ENCODE measurements around the gene SUCLG2.

The SUCLG2 gene

DNA sequence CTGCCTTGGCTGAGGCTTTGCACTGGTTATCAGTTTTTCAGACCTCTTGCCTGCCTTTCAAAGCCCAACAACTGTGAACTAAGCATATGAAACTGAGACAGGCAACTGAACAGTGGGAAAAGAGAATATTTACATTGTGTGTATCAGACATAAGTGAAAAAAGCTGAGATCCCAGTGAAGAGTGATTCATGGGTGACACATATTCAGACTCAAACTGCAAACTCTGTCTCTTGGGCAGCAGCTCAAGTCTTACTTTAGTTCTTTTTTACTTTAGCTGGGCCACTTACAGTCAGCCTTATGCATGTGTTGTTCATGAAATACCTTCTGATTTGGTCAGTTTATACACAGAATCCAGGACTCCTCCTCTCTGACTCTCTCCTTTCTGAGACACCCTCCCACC lies 19.2 kb downstream of the SUCLG2 start:
- H3K27ac ChIP-seq (replicated peaks): no peak overlapping the region
- TF ChIP-seq SPI1 (IDR thresholded peaks at IDR 0.05; ENCODE audit: borderline replicate concordance, low read depth): no peak
- H3K27me3 ChIP-seq (ENCODE audit: insufficient read depth, poor library complexity, severe bottlenecking): no peaks in the 10 kb centered on the region
- H3K4me3 ChIP-seq (replicated peaks; ENCODE audit: insufficient read depth, low read length): no peak overlapping the region
- no peak for DNase-seq (ENCODE audit: low read depth in 1 of 2, low spot score in 1 of 2)

DNA sequence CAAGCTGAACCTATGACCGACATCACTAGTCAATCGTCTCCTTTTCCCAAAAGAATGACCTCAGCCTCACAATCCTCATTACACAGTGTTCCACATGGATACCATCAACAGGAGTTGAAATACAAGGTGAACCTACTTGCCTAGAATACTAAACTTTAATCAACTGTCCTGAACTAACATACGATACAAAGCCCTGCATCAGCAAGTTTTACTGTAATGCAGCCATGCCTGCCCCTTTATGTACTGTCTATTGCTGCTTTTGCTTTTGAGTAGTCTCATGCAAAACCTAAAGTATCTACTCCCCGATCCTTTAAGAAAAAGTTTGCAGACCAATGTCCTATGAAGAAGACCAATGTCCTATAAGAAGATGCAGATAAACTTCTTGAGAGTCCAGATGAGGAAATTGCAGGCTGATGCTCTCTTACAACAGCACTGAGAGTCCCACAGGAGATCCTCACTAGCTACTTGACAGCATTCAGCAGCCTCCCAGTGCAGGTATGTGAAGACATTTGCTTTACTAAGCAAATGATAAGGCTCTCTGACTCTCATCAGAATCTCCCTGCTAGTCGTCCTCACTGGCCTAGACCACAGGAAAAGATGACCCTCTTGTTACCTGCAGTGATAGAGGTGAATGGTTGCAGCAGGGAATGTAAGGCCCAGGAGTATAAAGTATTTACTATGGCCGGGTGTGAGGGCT lies 23.6 kb downstream of the SUCLG2 start:
- Histone ChIP-seq H3K27me3 (ENCODE audit: insufficient read depth, poor library complexity, severe bottlenecking) (no peaks in the 10 kb centered on the region), H3K27ac (replicated peaks) (no peak overlapping the region), H3K4me3 (replicated peaks; ENCODE audit: insufficient read depth, low read length) (no peak overlapping the region)
- DNase-seq (ENCODE audit: low read depth in 1 of 2, low spot score in 1 of 2): no peak
- TF ChIP-seq, protein P1, sequence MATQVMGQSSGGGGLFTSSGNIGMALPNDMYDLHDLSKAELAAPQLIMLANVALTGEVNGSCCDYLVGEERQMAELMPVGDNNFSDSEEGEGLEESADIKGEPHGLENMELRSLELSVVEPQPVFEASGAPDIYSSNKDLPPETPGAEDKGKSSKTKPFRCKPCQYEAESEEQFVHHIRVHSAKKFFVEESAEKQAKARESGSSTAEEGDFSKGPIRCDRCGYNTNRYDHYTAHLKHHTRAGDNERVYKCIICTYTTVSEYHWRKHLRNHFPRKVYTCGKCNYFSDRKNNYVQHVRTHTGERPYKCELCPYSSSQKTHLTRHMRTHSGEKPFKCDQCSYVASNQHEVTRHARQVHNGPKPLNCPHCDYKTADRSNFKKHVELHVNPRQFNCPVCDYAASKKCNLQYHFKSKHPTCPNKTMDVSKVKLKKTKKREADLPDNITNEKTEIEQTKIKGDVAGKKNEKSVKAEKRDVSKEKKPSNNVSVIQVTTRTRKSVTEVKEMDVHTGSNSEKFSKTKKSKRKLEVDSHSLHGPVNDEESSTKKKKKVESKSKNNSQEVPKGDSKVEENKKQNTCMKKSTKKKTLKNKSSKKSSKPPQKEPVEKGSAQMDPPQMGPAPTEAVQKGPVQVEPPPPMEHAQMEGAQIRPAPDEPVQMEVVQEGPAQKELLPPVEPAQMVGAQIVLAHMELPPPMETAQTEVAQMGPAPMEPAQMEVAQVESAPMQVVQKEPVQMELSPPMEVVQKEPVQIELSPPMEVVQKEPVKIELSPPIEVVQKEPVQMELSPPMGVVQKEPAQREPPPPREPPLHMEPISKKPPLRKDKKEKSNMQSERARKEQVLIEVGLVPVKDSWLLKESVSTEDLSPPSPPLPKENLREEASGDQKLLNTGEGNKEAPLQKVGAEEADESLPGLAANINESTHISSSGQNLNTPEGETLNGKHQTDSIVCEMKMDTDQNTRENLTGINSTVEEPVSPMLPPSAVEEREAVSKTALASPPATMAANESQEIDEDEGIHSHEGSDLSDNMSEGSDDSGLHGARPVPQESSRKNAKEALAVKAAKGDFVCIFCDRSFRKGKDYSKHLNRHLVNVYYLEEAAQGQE (IDR thresholded peaks at IDR 0.05; ENCODE audit: insufficient replicate concordance, low read depth): no peak
- TF ChIP-seq POLR2AphosphoS5 (IDR thresholded peaks at IDR 0.05; ENCODE audit: low read depth) (no peak), GABPA (IDR thresholded peaks at IDR 0.05; ENCODE audit: low read depth) (no peak), SPI1 (IDR thresholded peaks at IDR 0.05; ENCODE audit: borderline replicate concordance, low read depth) (no peak)
- TF ChIP-seq, protein P2, sequence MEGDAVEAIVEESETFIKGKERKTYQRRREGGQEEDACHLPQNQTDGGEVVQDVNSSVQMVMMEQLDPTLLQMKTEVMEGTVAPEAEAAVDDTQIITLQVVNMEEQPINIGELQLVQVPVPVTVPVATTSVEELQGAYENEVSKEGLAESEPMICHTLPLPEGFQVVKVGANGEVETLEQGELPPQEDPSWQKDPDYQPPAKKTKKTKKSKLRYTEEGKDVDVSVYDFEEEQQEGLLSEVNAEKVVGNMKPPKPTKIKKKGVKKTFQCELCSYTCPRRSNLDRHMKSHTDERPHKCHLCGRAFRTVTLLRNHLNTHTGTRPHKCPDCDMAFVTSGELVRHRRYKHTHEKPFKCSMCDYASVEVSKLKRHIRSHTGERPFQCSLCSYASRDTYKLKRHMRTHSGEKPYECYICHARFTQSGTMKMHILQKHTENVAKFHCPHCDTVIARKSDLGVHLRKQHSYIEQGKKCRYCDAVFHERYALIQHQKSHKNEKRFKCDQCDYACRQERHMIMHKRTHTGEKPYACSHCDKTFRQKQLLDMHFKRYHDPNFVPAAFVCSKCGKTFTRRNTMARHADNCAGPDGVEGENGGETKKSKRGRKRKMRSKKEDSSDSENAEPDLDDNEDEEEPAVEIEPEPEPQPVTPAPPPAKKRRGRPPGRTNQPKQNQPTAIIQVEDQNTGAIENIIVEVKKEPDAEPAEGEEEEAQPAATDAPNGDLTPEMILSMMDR (IDR thresholded peaks at IDR 0.05; ENCODE audit: insufficient read depth, low read length): no peak

DNA sequence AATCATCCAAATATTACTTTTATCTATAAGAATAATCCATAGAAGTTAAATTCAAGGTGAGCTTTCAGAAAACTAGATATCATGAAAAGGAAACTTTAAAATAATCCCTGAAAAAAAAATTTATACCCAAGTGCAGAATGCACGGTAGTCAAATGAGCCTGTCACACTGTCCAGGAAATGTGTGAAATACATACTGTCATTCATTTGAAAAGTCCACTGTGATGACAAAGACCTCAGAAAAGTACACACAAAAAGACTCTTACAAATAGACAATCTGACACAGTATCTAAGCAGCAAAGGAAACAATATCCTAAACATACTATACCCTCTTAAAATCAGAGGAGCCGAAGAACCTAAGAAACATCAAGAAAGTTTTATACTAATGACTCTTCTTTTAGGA lies 29.7 kb downstream of the SUCLG2 start:
- H3K27me3 ChIP-seq (ENCODE audit: insufficient read depth, poor library complexity, severe bottlenecking): no peaks in the 10 kb centered on the region
- no peak overlapping the region for H3K4me3 ChIP-seq (replicated peaks; ENCODE audit: insufficient read depth, low read length)
- no peak for DNase-seq (ENCODE audit: low read depth in 1 of 2, low spot score in 1 of 2)
- no peak overlapping the region for H3K27ac ChIP-seq (replicated peaks)
- TF ChIP-seq, protein P1 (IDR thresholded peaks at IDR 0.05; ENCODE audit: insufficient replicate concordance, low read depth): no peak
- TF ChIP-seq GABPA (IDR thresholded peaks at IDR 0.05; ENCODE audit: low read depth): no peak
- TF ChIP-seq, protein P2 (IDR thresholded peaks at IDR 0.05; ENCODE audit: insufficient read depth, low read length): no peak
- no peak for TF ChIP-seq SPI1 (IDR thresholded peaks at IDR 0.05; ENCODE audit: borderline replicate concordance, low read depth)
- no peak for TF ChIP-seq POLR2AphosphoS5 (IDR thresholded peaks at IDR 0.05; ENCODE audit: low read depth)

- DNase-seq (ENCODE audit: low read depth in 1 of 2, low spot score in 1 of 2): no peak
- H3K27ac ChIP-seq (replicated peaks): no peak overlapping the region
- no peak overlapping the region for H3K4me3 ChIP-seq (replicated peaks; ENCODE audit: insufficient read depth, low read length)
- H3K27me3 ChIP-seq (ENCODE audit: insufficient read depth, poor library complexity, severe bottlenecking): no peaks in the 10 kb centered on the region
- TF ChIP-seq, protein P1 (IDR thresholded peaks at IDR 0.05; ENCODE audit: insufficient replicate concordance, low read depth): no peak
- TF ChIP-seq SPI1 (IDR thresholded peaks at IDR 0.05; ENCODE audit: borderline replicate concordance, low read depth) (no peak), GABPA (IDR thresholded peaks at IDR 0.05; ENCODE audit: low read depth) (no peak), POLR2AphosphoS5 (IDR thresholded peaks at IDR 0.05; ENCODE audit: low read depth) (no peak)
- TF ChIP-seq, protein P2 (IDR thresholded peaks at IDR 0.05; ENCODE audit: insufficient read depth, low read length): no peak
These were observed 30.3 kb downstream of the SUCLG2 start for GRCh38 chr3:67624078-67624477.

All from HL-60 (cell line).